Measurements from ENCODE around the gene DPEP2.
"Not testable (repeated sequence)": the region's sequence is repeated elsewhere in the genome, so short reads cannot be mapped to it uniquely, and the experiment has no call there.

The DPEP2 gene

DNA sequence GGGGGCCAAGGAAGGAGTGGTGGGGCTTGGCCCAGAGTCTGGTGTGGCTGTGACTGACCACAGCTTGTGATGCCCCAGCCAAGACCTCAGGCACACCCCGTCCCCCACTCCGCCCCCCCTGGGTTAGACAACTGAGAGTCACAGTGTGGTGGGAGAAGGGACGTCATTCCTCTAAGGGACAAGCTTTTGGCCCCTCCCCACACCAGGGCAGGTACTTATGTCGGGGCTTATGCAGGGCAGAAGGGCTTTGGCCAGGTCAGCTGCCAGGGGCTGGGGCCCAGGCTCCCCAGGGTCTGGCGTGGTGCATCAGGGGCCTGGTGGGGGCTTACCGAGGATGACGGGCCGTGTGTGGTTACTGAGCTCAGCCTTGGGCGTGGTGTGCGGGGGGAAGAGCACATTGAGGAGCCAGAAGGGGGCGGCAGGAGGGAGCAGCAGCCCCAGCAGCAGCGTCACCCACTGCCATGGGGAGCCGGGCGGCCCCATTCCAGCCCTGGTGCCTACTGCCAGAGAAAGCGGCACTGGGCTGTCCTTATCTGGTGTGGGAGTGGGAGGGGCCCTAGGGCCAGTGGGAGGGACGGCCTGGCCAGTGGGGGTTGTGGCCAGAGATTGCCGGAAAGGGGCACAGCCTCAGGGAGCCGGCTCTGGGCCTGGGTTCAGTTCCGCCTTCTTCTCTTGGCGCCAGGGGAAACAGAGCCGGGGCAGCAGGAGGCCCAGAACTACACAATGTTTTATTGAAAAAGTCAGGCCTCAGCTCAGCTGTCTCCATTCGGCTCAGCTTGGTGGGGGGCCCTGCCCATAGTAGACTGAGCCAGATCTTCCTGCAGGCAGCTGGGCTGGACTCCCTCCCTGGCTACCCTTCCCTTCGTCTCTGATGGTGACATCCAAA is 55.4 kb downstream of the DPEP2 start, which contains the start of gene LCAT:
LCAT (minus strand) TSS at position 502 of the 886 bp plus-strand sequence; CDS start at position 483, 19 bp downstream.
- Histone ChIP-seq H2AFZ (ENCODE audit: low read length, unreplicated experiment) (no peak within 1 kb of the TSS), H3K36me3 (ENCODE audit: insufficient read depth, low read length) (peaks cover 28% of the 10 kb centered on the region; the same call in 1 of the 2 replicates), H3K4me3 (ENCODE audit: low read depth, low read length) (no peak within 1 kb of the TSS), H3K27me3 (ENCODE audit: insufficient read depth, low read length) (no peaks in the 10 kb centered on the region), H3K79me2 (ENCODE audit: control insufficient read depth, insufficient read depth, low read length, unreplicated experiment) (peaks cover 6% of the 10 kb centered on the region), H3K27ac (ENCODE audit: low read depth, low read length) (no peak within 1 kb of the TSS), H3K4me1 (ENCODE audit: control insufficient read depth, insufficient read depth, low read length, unreplicated experiment) (no peaks in the 10 kb centered on the region)

GRCh38 chr16:67943256-67943618 is 56.0 kb downstream of the DPEP2 start:
- H3K4me1 ChIP-seq (ENCODE audit: control insufficient read depth, insufficient read depth, low read length, unreplicated experiment) = no peaks in the 10 kb centered on the region
- H3K4me3 ChIP-seq (ENCODE audit: low read depth, low read length) = no peak overlapping the region
- H3K79me2 ChIP-seq (ENCODE audit: control insufficient read depth, insufficient read depth, low read length, unreplicated experiment) = peaks cover 6% of the 10 kb centered on the region
- peaks cover 28% of the 10 kb centered on the region; the same call in 1 of the 2 replicates for H3K36me3 ChIP-seq (ENCODE audit: insufficient read depth, low read length)
- no peak overlapping the region for H2AFZ ChIP-seq (ENCODE audit: low read length, unreplicated experiment)
- no peak overlapping the region for H3K27ac ChIP-seq (ENCODE audit: low read depth, low read length)
- H3K27me3 ChIP-seq (ENCODE audit: insufficient read depth, low read length) = no peaks in the 10 kb centered on the region

DNA sequence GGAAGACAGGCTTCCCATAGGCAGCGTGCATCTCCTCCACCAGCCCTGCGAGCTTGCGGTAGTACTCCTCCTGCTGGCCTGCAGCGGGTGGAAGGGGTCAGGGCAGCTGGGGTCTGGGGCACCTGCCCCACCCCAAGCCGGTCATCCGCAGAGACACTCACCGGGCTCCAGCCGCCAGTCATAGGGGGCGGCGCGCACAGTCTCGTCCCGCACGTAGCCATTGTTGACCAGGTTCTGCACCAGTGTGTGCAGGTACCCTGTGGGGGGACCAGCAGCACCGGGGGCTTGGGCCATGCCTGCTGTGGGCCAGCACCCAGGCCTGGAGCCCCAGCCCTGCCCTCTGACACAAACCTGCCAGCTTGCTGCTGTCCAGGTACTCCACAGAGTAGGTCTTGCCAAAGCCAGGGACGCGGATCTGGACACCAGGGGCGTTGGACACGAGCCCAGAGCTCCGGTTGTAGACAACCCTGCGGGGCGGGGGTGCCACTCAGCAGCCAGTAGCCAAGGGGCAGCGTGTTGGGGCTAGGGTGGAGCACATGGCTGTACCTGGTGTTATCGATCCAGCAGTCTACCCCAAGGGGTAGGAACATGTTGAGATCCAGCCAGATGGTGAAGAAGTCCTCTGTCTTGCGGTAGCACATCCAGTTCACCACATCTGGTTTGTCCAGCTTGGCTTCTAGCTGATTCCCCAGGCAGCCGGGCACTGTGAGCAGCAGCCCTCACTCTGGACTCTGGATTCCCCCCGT is 56.6 kb downstream of the DPEP2 start:
- Histone ChIP-seq H3K36me3 (ENCODE audit: insufficient read depth, low read length) (peaks cover 23% of the 10 kb centered on the region; the same call in 1 of the 2 replicates), H3K4me3 (ENCODE audit: low read depth, low read length) (no peak overlapping the region), H2AFZ (ENCODE audit: low read length, unreplicated experiment) (no peak overlapping the region), H3K79me2 (ENCODE audit: control insufficient read depth, insufficient read depth, low read length, unreplicated experiment) (peaks cover 3% of the 10 kb centered on the region), H3K4me1 (ENCODE audit: control insufficient read depth, insufficient read depth, low read length, unreplicated experiment) (no peaks in the 10 kb centered on the region), H3K27me3 (ENCODE audit: insufficient read depth, low read length) (no peaks in the 10 kb centered on the region), H3K27ac (ENCODE audit: low read depth, low read length) (no peak overlapping the region)

DNA sequence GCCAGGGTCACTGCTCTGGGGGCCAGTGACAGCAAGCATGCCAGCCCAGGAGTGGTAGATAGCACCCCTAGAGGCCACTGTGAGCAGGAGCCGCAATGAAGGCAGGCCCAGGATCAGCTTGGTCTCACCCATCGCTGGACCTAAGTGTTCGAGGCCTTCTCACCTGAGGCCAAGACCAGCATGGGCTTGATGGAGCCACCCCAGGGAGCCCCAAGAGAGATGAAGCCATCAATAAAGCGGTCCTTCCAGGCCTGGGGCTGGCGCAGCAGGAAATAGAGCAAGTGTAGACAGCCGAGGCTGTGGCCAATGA is 57.1 kb downstream of the DPEP2 start:
- Histone ChIP-seq H3K36me3 (ENCODE audit: insufficient read depth, low read length) (peaks cover 17% of the 10 kb centered on the region; the same call in 1 of the 2 replicates), H3K4me1 (ENCODE audit: control insufficient read depth, insufficient read depth, low read length, unreplicated experiment) (peaks cover 4% of the 10 kb centered on the region), H2AFZ (ENCODE audit: low read length, unreplicated experiment) (no peak overlapping the region), H3K4me3 (ENCODE audit: low read depth, low read length) (no peak overlapping the region), H3K79me2 (ENCODE audit: control insufficient read depth, insufficient read depth, low read length, unreplicated experiment) (peaks cover 4% of the 10 kb centered on the region), H3K27me3 (ENCODE audit: insufficient read depth, low read length) (no peaks in the 10 kb centered on the region), H3K27ac (ENCODE audit: low read depth, low read length) (no peak overlapping the region)

GRCh38 chr16:67941469-67942199 is 57.6 kb downstream of the DPEP2 start:
- peaks cover 7% of the 10 kb centered on the region for H3K4me1 ChIP-seq (ENCODE audit: control insufficient read depth, insufficient read depth, low read length, unreplicated experiment)
- no peak overlapping the region for H3K4me3 ChIP-seq (ENCODE audit: low read depth, low read length)
- H3K36me3 ChIP-seq (ENCODE audit: insufficient read depth, low read length) = peaks cover 13% of the 10 kb centered on the region; the same call in 1 of the 2 replicates
- H2AFZ ChIP-seq (ENCODE audit: low read length, unreplicated experiment) = no peak overlapping the region
- no peaks in the 10 kb centered on the region for H3K27me3 ChIP-seq (ENCODE audit: insufficient read depth, low read length)
- H3K27ac ChIP-seq (ENCODE audit: low read depth, low read length) = no peak overlapping the region
- peaks cover 8% of the 10 kb centered on the region for H3K79me2 ChIP-seq (ENCODE audit: control insufficient read depth, insufficient read depth, low read length, unreplicated experiment)

GRCh38 chr16:67940446-67941089 is 58.7 kb downstream of the DPEP2 start:
- Histone ChIP-seq H2AFZ (ENCODE audit: low read length, unreplicated experiment) (no peak overlapping the region), H3K27ac (ENCODE audit: low read depth, low read length) (no peak overlapping the region), H3K4me3 (ENCODE audit: low read depth, low read length) (no peak overlapping the region), H3K36me3 (ENCODE audit: insufficient read depth, low read length) (peaks cover 4% of the 10 kb centered on the region; the same call in 1 of the 2 replicates), H3K4me1 (ENCODE audit: control insufficient read depth, insufficient read depth, low read length, unreplicated experiment) (peaks cover 7% of the 10 kb centered on the region), H3K79me2 (ENCODE audit: control insufficient read depth, insufficient read depth, low read length, unreplicated experiment) (peaks cover 8% of the 10 kb centered on the region), H3K27me3 (ENCODE audit: insufficient read depth, low read length) (no peaks in the 10 kb centered on the region)

DNA sequence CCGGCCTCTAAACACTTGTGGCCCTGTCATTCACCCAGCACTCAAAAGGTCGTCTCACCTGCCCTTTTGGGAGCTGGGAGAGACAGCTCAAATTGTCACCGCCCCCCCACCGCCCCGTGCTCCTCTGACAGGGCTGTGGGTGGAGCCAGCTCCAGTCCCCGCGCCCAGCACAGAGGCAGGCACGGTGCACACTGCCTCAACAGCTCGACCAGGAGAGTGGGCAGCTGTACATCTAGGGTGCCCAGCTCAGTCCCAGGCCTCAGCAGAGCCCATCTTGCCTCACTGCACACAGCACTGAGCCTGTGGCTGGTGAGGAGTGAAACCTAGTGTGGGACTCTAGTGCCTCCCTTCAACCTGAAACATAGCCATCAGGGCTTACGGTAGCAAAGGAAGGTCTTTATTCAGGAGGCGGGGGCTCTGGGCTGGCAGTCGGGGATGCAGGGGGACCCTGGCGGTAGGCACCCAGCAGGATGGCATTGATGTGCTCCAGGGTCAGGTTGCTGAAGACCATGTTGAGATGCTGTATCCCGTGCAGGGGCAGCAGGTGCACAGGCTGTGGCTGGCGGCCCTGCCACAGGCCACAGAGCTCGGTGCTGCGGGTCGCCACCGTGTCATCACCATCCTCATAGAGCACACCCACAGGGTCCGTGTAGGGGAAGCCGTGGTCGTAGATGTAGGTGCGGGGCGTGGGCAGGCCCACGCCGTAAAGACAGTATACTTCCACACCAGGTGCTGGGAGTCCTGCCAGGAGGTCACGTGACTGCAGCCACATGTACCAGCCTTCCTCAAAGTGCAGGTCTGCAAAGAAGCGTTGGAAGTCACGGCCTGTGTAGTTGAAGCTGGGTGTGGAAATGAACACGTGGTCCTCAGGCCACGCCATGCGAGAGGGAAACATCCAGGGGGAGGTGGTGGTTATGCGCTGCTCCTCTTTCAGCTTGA is 59.5 kb downstream of the DPEP2 start:
- H3K27ac ChIP-seq (ENCODE audit: low read depth, low read length) = no peak overlapping the region

DNA sequence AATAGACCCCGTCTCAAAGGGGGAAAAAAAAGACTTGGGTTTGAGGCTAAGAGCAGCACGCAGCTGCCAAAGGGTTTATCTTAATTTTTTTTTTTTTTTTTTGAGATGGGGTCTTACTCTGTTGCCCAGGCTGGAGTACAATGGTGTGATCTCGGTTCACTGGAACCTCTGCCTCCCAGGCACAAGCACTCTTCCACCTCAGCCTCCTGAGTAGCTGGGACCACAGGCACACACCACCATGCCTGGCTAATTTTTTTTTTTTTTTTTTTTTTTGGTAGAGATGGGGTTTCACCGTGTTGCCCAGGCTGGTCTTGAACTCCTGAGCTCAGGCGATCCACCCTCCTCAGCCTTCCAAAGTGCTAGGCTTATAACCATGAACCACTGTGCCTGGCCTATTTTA is 61.6 kb downstream of the DPEP2 start:
- H3K79me2 ChIP-seq (ENCODE audit: control insufficient read depth, insufficient read depth, low read length, unreplicated experiment); H3K27ac ChIP-seq (ENCODE audit: low read depth, low read length); H3K4me3 ChIP-seq (ENCODE audit: low read depth, low read length); H2AFZ ChIP-seq (ENCODE audit: low read length, unreplicated experiment); H3K27me3 ChIP-seq (ENCODE audit: insufficient read depth, low read length); H3K36me3 ChIP-seq (ENCODE audit: insufficient read depth, low read length): not testable (repeated sequence)
- peaks cover 17% of the 10 kb centered on the region for H3K4me1 ChIP-seq (ENCODE audit: control insufficient read depth, insufficient read depth, low read length, unreplicated experiment)

More for the DNA sequence above, 59.5 kb downstream of the DPEP2 start:
- no peaks in the 10 kb centered on the region for H3K27me3 ChIP-seq (ENCODE audit: insufficient read depth, low read length)
- H3K4me1 ChIP-seq (ENCODE audit: control insufficient read depth, insufficient read depth, low read length, unreplicated experiment) = peaks cover 14% of the 10 kb centered on the region
- no peak overlapping the region for H2AFZ ChIP-seq (ENCODE audit: low read length, unreplicated experiment)
- H3K79me2 ChIP-seq (ENCODE audit: control insufficient read depth, insufficient read depth, low read length, unreplicated experiment) = peaks cover 8% of the 10 kb centered on the region
- H3K36me3 ChIP-seq (ENCODE audit: insufficient read depth, low read length) = peaks cover 3% of the 10 kb centered on the region; the same call in 1 of the 2 replicates
- no peak overlapping the region for H3K4me3 ChIP-seq (ENCODE audit: low read depth, low read length)

All from ACC112 (cell line).